GM18505 (cell line): ENCODE data around the gene TRIM23.
"Not testable (repeated sequence)": the region's sequence is repeated elsewhere in the genome, so short reads cannot be mapped to it uniquely, and the experiment has no call there.

Experiments
- ATAC-seq: cut with Tn5 transposase; IDR thresholded peaks from one replicate; pipeline ENCODE4 v1.9.1; 2021; ENCODE audit not compliant: unreplicated experiment
- POLR2A ChIP-seq: IDR thresholded peaks from 4 replicates; pipeline ENCODE4 v1.6.1; 2011; ENCODE audit warnings: borderline replicate concordance; ENCODE audit not compliant: insufficient read depth, insufficient read length; ENCODE audit errors: extremely low read depth

The TRIM23 gene

DNA sequence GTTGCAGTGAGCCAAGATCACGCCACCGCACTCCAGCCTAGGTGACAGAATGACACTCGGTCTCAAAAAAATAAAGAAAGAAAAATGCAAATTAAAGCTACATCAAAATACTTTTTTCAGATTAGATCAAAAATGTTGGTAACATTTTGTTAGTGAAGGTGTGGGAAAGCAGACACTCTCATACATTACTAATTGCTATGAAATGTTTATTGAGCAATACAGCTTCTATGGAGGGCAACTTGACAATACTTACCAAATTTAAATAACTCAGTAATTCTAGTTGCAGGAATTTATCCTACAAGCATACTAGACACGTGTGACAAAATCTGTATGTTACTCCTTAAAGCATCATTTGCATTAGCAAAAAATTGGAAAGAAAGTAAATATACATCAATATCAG, 4.1 kb downstream of the TRIM23 start:
- no peak for TF ChIP-seq POLR2A
- no peak for ATAC-seq

DNA sequence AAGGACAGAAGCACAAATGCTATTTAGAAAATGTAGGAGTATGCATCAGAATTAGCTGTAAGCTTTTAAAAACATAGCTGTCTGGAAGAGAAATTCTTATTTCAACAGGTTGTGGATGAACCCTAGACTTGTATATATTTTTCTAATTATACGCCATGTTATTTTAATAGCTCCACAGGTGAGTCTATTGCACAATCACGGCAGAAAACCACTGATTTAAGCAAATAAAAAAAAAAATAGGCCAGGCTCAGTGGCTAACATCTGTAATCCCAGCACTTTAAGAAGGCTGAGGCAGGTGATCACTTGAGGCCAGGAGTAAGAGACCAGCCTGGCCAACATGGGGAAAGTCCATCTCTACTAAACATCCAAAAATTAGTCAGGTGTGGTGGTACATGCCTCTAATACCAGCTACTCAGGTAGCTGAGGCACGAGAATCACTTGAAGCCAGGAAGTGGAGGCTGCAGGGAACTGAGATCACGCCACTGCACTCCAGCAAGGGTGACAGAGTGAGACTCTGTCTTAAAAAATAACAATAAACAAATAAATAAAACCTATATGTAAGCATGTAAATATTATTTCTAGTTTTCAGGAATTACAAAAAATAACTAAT, 11.7 kb downstream of the TRIM23 start:
- TF ChIP-seq POLR2A, result no peak
- no peak for ATAC-seq

DNA sequence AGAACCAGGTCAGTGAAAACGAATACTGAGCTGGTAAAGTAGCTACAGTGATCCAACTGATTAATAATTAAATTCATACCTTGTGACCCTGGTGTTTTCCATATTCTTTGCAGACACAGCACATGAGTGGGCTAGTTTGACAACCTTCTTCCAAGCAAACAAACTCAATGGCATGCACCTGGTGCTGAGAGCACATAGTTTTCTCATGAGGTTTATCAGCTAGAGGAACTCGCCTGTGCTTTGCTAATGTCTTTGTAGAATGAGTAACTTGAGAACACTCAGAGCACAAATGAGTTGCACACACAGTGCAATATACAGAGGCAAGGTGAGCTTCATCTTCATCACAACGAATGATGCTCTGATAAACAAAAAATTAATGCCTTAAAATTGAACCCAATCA, 12.6 kb downstream of the TRIM23 start:
- TF ChIP-seq POLR2A, result no peak
- no peak for ATAC-seq

DNA sequence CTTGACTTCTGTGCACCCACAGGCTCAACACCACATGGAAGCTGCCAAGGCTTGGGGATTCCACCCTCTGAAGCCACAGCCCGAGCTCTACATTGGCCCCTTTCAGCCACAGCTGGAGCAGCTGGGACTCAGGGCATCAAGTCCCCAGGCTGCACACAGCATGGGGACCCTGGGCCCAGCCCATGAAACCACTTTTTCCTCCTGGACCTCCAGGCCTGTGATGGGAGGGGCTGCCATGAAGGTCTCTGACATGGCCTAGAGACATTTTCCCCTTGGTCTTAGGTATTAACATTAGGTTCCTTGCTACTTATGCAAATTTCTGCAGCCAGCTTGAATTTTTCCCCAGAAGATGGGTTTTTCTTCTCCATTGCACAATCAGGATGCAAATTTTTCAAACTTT, 22.4 kb downstream of the TRIM23 start:
- ATAC-seq, result not testable (repeated sequence)

DNA sequence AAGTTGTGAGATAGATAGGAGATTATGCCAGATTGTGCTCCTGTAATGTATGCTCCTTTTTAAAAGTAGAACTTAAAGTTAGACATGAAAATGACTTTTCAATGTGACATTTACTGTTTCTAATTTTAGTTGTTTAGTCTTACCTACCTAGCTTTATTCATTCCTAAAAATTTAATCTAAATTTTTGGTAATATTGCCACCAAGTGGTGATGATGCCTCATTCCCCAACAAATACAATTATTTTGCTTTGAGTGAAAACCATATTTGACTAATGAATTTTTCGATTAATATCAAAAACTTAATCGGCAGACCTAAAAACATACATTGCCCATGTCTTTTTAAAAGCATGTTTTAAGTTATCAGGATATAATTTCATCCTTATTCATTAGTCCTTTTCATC, 35.4 kb downstream of the TRIM23 start:
- ATAC-seq, result no peak
- no peak for TF ChIP-seq POLR2A

DNA sequence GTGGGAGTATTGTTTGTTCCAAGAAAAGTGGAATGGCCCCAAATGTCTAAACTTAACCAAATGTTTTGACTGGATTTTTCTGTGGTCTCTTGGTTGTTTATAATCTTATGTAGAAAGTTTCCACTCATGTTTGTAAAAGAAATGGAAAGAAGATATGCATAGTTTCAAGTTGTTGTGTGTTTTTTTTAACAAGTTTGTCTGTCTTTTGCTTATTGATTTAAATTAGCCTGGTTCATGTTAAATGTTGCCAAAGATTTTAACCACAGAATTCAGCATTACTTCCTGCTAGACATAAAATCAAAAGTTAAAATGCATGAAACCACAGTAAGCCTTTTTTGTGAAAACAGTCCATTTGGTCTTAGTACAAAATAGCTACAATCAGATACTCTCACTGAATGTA, 47.0 kb downstream of the TRIM23 start:
- ATAC-seq, result no peak
- TF ChIP-seq POLR2A, result no peak

DNA sequence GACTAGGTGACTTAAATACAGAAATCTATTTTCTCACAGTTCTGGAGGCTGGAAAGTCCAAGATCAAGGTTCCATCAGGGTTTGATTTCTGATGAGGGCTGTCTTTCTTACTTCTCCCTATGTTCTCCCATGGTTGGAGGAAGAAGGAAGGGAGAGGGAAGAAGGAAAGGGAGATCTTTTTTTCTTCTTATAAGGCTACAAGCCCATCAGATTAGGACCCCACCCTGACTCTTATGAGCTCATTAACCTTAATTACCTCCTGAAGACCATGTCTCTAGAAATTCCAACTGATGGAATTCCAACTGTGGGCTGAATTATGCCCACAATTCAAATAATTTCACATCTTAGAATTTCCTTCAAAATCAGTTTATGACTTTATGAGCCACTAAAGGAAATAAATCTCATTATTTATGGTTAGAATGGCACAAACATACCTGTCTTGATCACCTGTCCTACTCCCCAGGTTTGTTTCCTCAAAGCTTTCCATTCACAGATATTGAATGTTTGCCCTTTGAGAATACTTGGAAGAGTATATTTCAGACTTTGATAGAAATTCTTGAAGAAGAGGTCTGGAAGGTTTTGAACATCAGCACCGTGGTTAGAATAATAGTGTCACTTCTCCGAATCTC, 53.4 kb downstream of the TRIM23 start:
- no peak for TF ChIP-seq POLR2A
- ATAC-seq, result no peak

DNA sequence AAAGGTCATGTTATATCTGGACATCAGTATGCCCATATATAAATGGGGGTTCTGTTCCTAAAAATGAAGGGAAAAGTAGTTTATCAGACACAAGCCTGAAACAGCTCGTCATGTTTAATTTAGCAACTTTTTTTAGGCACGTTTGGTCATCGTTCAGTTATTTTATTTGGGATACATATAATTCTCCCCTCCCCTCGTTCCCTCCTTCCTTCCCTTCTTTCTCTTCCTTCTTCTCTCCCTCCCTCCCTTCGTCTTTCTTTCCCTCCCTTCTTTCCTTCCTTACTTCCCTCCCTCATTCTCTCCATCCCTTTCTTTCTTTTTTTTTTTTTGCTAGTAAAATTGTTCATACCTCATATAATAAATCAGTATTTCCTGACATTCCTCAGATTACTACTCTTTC, 57.6 kb downstream of the TRIM23 start:
- TF ChIP-seq POLR2A, result no peak
- no peak for ATAC-seq

DNA sequence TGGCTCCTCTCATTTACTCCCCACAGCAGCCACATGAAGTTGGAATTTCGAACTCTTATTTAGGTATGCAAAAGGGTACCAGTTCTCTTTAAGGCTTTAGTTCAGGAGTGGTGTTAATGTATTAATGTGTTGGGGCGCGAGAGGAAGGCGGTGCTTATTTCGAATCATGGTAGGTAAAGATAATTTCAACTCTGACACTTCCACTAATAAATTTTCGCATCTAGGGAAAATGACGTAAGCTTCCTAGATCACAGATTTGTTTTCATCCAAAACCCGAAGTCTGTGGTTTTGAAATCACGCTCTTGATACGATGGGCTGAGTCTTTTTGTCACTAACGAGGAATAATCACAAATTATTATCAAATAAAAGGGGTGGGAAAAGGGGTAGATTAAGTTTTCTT, 60.4 kb downstream of the TRIM23 start:
- TF ChIP-seq POLR2A, result no peak
- ATAC-seq, result no peak

DNA sequence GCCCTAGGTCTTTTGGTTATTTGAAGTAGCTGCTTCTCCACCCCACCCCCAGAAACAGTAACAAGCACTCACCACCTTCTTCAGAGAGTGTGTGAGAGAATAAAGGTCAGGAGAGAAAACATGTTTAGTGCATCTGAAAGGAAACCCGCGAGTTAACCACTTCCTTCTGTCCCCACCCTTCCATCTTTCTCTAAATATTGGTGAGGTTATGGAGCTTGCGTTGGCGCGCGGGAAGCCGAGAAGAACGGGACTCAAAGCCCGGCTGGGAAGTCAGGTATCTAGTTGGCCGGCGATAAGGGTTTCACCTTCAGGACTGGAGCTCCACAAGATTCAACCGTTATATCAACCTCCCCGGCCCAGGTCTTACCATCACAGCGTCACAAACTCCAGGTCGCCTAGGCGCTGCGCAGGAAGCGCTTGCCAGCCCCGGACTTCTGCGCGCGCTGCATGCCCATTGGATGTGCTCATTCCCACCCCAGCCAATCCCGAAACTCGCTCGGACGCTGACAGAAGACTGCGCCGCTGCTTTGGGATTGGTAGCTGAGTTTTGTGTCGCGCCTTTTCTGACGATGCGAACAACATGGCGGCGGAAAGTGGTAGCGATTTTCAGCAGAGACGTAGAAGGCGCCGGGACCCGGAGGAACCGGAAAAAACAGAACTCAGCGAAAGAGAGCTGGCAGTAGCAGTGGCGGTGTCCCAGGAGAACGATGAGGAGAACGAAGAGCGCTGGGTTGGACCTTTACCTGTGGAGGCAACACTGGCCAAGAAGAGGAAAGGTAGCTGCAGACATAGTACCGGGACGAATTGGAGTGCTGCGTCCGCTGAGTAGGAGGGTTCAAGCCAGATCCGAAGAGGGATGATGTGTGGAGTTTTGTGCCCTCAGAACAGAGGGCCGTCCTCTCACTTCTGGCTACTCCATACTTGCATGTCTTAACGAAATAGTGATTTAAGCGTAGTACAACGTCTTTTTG, 61.1 kb downstream of the TRIM23 start, which contains the start of the genes CENPK and PPWD1:
CENPK (minus strand) TSS at position 438 of the 971 bp plus-strand sequence. CDS start 8,261 bp downstream, outside the sequence.
PPWD1 (plus strand) TSS at position 566 of the 971 bp plus-strand sequence; CDS start at position 581, 15 bp downstream.
- TF ChIP-seq POLR2A, result peak; percentile 82
- peak; percentile 98 for ATAC-seq

DNA sequence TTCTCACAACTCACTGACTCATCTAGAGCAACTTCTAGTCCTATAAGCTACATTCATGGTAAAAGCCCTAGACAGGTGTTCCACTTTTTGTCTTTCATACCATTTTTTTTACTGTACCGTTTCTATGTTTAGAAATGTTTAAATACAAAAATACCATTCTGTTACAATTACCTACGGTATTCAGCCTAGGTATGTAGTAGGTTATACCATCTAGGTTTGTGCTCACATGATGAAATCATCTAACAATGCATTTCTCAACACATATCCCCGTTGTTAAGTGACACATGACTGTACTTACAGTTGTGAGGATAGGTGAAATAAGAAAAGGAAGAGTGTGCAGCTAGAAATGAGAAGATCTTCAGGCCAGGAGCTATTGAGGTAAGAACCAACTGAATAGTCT, 67.4 kb downstream of the TRIM23 start:
- ATAC-seq, result no peak
- TF ChIP-seq POLR2A, result no peak

DNA sequence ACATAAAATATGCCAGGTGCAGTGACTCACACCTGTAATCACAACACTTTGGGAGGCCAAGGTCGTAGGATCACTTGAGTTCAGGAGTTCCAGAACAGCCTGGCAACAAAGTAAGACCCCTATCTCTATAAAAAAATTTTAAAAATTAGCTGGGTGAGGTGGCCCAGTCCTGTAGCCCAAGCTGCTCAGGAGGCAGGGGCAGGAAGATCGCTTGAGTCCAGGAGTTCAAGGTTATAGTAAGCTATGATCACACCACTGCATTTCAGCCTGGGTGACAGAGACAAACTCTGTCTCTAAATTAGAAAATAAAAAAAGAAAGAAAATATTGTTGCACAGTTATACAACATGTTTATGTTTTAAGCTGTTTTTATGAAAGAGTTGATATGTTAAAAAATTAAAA, 68.0 kb downstream of the TRIM23 start:
- TF ChIP-seq POLR2A, result no peak
- no peak for ATAC-seq

DNA sequence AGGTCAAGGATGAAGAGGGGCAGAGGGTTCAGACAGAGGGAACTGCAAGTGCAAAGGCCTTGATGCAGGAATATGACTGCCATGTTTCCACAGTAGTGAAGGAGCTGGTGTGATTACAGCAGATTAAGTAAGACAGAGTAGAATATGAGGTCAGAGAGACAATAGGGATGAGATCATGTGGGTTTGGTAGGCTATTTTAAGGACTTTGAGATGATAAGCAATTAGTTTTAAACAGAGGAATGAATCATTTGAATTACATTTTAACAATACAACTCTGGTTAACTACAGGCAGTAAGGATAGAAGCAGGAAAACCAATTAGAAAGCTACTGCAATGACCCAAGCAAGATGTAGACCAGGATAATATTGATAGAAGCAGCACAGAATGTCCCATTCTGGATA, 68.8 kb downstream of the TRIM23 start:
- no peak for TF ChIP-seq POLR2A
- ATAC-seq, result no peak
